Activated T-cell treated with anti-CD3 and anti-CD28 coated beads, Interleukin-2, amount 50 U/mL, for 24 hours (primary cell): ENCODE measurements around the gene BBS9.
A peak's percentile ranks its signal among the peaks of the same experiment; 100 is the strongest.
"Not testable (repeated sequence)": the region's sequence is repeated elsewhere in the genome, so short reads cannot be mapped to it uniquely, and the experiment has no call there.

ENCODE experiments used
- DNase-seq: peaks from one replicate; pipeline ENCODE4 v3.0.0-alpha.2; 2020
- H3K27ac Mint-ChIP-seq: 2 replicates; pipeline ENCODE4 v1.8.0; 2020; ENCODE audit warnings: mild to moderate bottlenecking, mixed read lengths
- H3K27me3 Mint-ChIP-seq: 2 replicates; pipeline ENCODE4 v1.8.0; 2020; ENCODE audit warnings: mixed read lengths
- H3K36me3 Mint-ChIP-seq: 2 replicates; pipeline ENCODE4 v1.8.0; 2020; ENCODE audit warnings: low read depth, mixed read lengths
- H3K4me1 Mint-ChIP-seq: 2 replicates; pipeline ENCODE4 v1.8.0; 2020; ENCODE audit warnings: low read depth, mixed read lengths
- H3K4me3 Mint-ChIP-seq: 2 replicates; pipeline ENCODE4 v1.8.0; 2020; ENCODE audit warnings: mild to moderate bottlenecking, moderate library complexity, mixed read lengths
- H3K9me3 Mint-ChIP-seq: 2 replicates; pipeline ENCODE4 v1.8.0; 2020; ENCODE audit warnings: mixed read lengths

Gene BBS9

GRCh38 chr7:33128990-33129805, at the start of gene BBS9:
TSS of gene BBS9 (plus strand) at chr7:33129564. CDS start at chr7:33146253, 16,689 bp downstream.
- Mint-ChIP-seq H3K9me3 (no peaks in the 10 kb centered on the region), H3K27me3 (no peaks in the 10 kb centered on the region), H3K4me1 (peaks cover 27% of the 10 kb centered on the region), H3K4me3 (peak within 1 kb of the TSS; percentile 92), H3K27ac (peak within 1 kb of the TSS; percentile 92), H3K36me3 (peaks cover 7% of the 10 kb centered on the region)
- peak; percentile 94 for DNase-seq

- DNase-seq = no peak
- Mint-ChIP-seq H3K9me3 (no peaks in the 10 kb centered on the region), H3K27ac (no peak overlapping the region), H3K36me3 (no peaks in the 10 kb centered on the region), H3K4me1 (peaks cover 17% of the 10 kb centered on the region), H3K27me3 (peaks cover 3% of the 10 kb centered on the region), H3K4me3 (no peak overlapping the region)
Observed at GRCh38 chr7:33079763-33080690, 49.3 kb upstream of the BBS9 start.

DNA sequence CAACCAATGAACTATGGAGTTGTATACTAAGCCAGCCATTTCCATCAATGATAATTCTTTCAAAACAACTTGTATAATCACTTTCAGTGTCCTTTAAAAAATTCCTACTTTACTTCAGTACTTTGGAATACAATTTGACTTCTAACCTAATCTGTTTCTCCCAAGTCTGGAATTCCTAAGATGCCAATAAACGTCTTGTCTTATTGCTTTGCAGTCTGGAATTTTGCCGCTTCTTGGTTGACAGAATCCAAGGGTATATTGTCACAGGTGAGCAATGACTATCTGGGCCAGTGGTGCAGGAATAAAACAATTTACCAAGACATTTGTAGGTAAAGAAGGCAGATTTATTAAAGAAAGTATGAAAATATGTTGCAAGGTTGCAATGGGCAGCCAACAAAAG, 42.0 kb upstream of the BBS9 start:
- H3K36me3 Mint-ChIP-seq = no peaks in the 10 kb centered on the region
- no peak overlapping the region for H3K4me3 Mint-ChIP-seq
- H3K27me3 Mint-ChIP-seq = peaks cover 3% of the 10 kb centered on the region
- no peak overlapping the region for H3K27ac Mint-ChIP-seq
- DNase-seq = no peak
- H3K9me3 Mint-ChIP-seq = no peaks in the 10 kb centered on the region
- H3K4me1 Mint-ChIP-seq = no peaks in the 10 kb centered on the region

GRCh38 chr7:33087858-33088257, 41.5 kb upstream of the BBS9 start:
- Mint-ChIP-seq H3K27ac (no peak overlapping the region), H3K27me3 (peaks cover 2% of the 10 kb centered on the region), H3K36me3 (peaks cover 3% of the 10 kb centered on the region), H3K9me3 (no peaks in the 10 kb centered on the region), H3K4me1 (no peaks in the 10 kb centered on the region), H3K4me3 (no peak overlapping the region)
- DNase-seq = no peak

DNA sequence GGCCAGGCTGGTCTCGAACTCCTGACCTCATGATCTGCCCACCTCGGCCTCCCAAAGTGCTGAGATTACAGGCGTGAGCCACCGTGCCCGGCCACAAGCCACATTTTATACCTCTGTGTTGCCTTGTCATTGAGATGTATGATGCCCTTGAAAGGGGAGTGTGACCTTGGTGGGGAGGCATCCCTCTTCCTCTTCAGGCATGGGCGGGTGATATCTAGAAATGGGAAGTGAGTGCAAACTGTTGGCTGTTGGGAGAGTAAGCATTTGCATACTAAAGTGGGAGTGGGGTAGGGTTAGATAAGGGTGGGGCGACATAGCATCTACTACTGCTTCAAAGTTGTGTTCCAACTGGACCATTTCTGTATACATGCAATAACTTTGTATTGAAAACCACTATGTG, 40.2 kb upstream of the BBS9 start:
- DNase-seq = no peak
- no peak overlapping the region for H3K27ac Mint-ChIP-seq
- no peaks in the 10 kb centered on the region for H3K9me3 Mint-ChIP-seq
- no peaks in the 10 kb centered on the region for H3K4me1 Mint-ChIP-seq
- H3K36me3 Mint-ChIP-seq = peaks cover 16% of the 10 kb centered on the region
- H3K27me3 Mint-ChIP-seq = no peaks in the 10 kb centered on the region
- no peak overlapping the region for H3K4me3 Mint-ChIP-seq

GRCh38 chr7:33091111-33091531, 38.2 kb upstream of the BBS9 start:
- no peak for DNase-seq
- Mint-ChIP-seq H3K4me3 (no peak overlapping the region), H3K27ac (no peak overlapping the region)

GRCh38 chr7:33091641-33092191, 37.6 kb upstream of the BBS9 start:
- no peak overlapping the region for H3K27ac Mint-ChIP-seq
- H3K4me1 Mint-ChIP-seq = no peaks in the 10 kb centered on the region
- H3K4me3 Mint-ChIP-seq = no peak overlapping the region
- peaks cover 38% of the 10 kb centered on the region for H3K36me3 Mint-ChIP-seq
- DNase-seq = no peak
- H3K27me3 Mint-ChIP-seq = no peaks in the 10 kb centered on the region
- no peaks in the 10 kb centered on the region for H3K9me3 Mint-ChIP-seq

More at GRCh38 chr7:33091111-33091531, 38.2 kb upstream of the BBS9 start:
- peaks cover 32% of the 10 kb centered on the region for H3K36me3 Mint-ChIP-seq
- no peaks in the 10 kb centered on the region for H3K9me3 Mint-ChIP-seq
- H3K4me1 Mint-ChIP-seq = no peaks in the 10 kb centered on the region
- no peaks in the 10 kb centered on the region for H3K27me3 Mint-ChIP-seq

GRCh38 chr7:33093266-33093665, 36.1 kb upstream of the BBS9 start:
- no peaks in the 10 kb centered on the region for H3K4me1 Mint-ChIP-seq
- H3K4me3 Mint-ChIP-seq = no peak overlapping the region
- H3K36me3 Mint-ChIP-seq = peaks cover 54% of the 10 kb centered on the region
- H3K9me3 Mint-ChIP-seq = no peaks in the 10 kb centered on the region
- no peaks in the 10 kb centered on the region for H3K27me3 Mint-ChIP-seq
- no peak for DNase-seq
- H3K27ac Mint-ChIP-seq = no peak overlapping the region

DNA sequence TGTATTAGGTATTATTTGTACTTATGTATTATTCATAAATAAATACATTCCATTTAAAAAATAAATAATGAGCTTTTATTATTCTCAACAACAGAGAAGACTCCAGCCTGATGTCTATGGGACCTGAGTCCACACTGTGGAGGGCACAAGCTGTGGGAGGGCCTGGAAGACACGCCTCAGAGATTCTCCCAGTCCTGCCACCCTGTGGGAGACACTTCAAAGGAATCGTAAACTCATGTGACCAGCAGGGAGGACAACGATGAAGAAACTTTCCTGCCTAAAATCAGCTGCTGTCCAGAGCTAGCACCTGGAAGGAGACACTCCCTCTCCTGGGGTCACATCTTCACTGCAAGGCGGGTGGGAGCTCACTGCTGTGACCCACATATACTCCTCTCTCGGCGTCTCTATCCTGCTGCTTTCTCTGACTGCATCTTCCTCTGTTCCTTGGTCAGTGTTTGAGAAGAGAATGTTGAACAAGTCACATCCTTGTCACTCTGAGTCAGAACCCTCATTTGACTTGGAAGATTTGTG, 34.6 kb upstream of the BBS9 start:
- H3K27me3 Mint-ChIP-seq, H3K27ac Mint-ChIP-seq, H3K4me3 Mint-ChIP-seq, DNase-seq, H3K9me3 Mint-ChIP-seq, H3K4me1 Mint-ChIP-seq: not testable (repeated sequence)
- peaks cover 69% of the 10 kb centered on the region for H3K36me3 Mint-ChIP-seq

- no peak for DNase-seq
- Mint-ChIP-seq H3K27ac (peak overlapping the region; percentile 55), H3K27me3 (no peaks in the 10 kb centered on the region), H3K4me1 (peaks cover 4% of the 10 kb centered on the region), H3K4me3 (no peak overlapping the region), H3K9me3 (no peaks in the 10 kb centered on the region), H3K36me3 (peaks cover 94% of the 10 kb centered on the region)
Observed at GRCh38 chr7:33099154-33099940, 30.0 kb upstream of the BBS9 start.

DNA sequence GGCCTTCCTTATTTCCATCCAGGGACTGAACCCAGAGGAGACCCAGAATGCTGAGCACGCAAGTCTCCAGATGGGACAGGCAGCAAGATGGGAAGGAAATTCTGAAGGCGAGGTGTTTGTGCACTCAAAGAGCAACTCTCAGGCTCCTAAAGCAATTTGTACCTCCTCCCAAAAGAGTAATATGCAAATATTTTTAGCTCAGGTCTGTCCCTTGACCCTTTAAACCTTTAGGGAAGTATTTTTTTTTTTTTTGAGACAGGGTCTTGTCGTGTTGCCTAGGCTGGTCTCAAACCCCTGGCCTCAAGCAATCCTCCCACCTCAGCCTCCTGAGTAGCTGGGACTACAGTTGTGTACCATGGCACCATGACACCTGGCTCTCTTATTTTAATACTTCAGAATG, 28.6 kb upstream of the BBS9 start:
- Mint-ChIP-seq H3K27me3 (no peaks in the 10 kb centered on the region), H3K36me3 (peaks cover 91% of the 10 kb centered on the region), H3K4me1 (peaks cover 13% of the 10 kb centered on the region), H3K9me3 (no peaks in the 10 kb centered on the region), H3K27ac (peak overlapping the region; percentile 8), H3K4me3 (no peak overlapping the region)
- DNase-seq = no peak

DNA sequence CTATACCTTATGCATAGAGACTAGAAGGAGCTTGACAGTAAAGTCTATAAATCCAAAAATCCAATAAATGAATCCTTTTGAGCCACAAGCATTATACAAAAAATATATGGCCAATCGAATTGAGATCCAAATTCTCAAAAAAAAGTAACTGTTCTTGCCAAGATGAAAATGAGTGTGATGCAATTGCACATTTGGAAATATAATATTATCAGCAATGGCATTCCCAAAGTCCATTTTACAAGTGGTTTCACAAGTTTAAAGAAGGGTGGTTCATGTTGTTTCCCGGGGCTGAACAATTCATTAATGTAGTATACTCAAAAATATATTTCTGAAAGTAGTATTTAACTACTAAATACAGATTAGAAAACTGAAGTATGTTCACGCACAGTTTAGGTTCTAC, 27.5 kb upstream of the BBS9 start:
- DNase-seq = no peak
- H3K36me3 Mint-ChIP-seq = peaks cover 80% of the 10 kb centered on the region
- peaks cover 21% of the 10 kb centered on the region for H3K4me1 Mint-ChIP-seq
- no peak overlapping the region for H3K27ac Mint-ChIP-seq
- H3K27me3 Mint-ChIP-seq = no peaks in the 10 kb centered on the region
- H3K4me3 Mint-ChIP-seq = no peak overlapping the region
- H3K9me3 Mint-ChIP-seq = no peaks in the 10 kb centered on the region

- Mint-ChIP-seq H3K27me3 (no peaks in the 10 kb centered on the region), H3K9me3 (no peaks in the 10 kb centered on the region), H3K36me3 (peaks cover 33% of the 10 kb centered on the region), H3K4me3 (peak overlapping the region; percentile 92), H3K4me1 (peaks cover 42% of the 10 kb centered on the region), H3K27ac (peak overlapping the region; percentile 85)
- no peak for DNase-seq
Observed at GRCh38 chr7:33107136-33108066, 22.0 kb upstream of the BBS9 start.
